HG03175 (cell line): ENCODE data around the gene PTPRN2.

Source experiments
- ATAC-seq: cut with Tn5 transposase; IDR thresholded peaks from one replicate; pipeline ENCODE4 v1.9.1; 2021; ENCODE audit warnings: mild to moderate bottlenecking, moderate library complexity; ENCODE audit not compliant: unreplicated experiment

The PTPRN2 gene

GRCh38 chr7:158603773-158604755, 16.4 kb upstream of the PTPRN2 start:
- peak; percentile 30 for ATAC-seq

- ATAC-seq: peak; percentile 50
Observed at GRCh38 chr7:158602905-158603772, 15.5 kb upstream of the PTPRN2 start.

GRCh38 chr7:158602041-158602440, 14.4 kb upstream of the PTPRN2 start:
- no peak for ATAC-seq

- no peak for ATAC-seq
Observed at GRCh38 chr7:158601090-158601489, 13.5 kb upstream of the PTPRN2 start.

- no peak for ATAC-seq
Observed at GRCh38 chr7:158596745-158597144, 9.1 kb upstream of the PTPRN2 start.

GRCh38 chr7:158596309-158596708, 8.7 kb upstream of the PTPRN2 start:
- no peak for ATAC-seq

- ATAC-seq: peak; percentile 62
Observed at GRCh38 chr7:158595068-158595467, 7.4 kb upstream of the PTPRN2 start.

- ATAC-seq: no peak
Observed at GRCh38 chr7:158592541-158592940, 4.9 kb upstream of the PTPRN2 start.

GRCh38 chr7:158591944-158592343, 4.3 kb upstream of the PTPRN2 start:
- ATAC-seq: no peak

GRCh38 chr7:158590181-158590530, 2.5 kb upstream of the PTPRN2 start:
- ATAC-seq: no peak

- ATAC-seq: no peak
Observed at GRCh38 chr7:158589653-158590052, 2.0 kb upstream of the PTPRN2 start.

- no peak for ATAC-seq
Observed at GRCh38 chr7:158588878-158589442, 1.3 kb upstream of the PTPRN2 start.

- ATAC-seq: peak; percentile 6
Observed at GRCh38 chr7:158588085-158588877, 658 bp upstream of the PTPRN2 start.

GRCh38 chr7:158586499-158587161, 993 bp downstream of the PTPRN2 start:
- no peak for ATAC-seq

- ATAC-seq: no peak
Observed at GRCh38 chr7:158585721-158586498, 1.7 kb downstream of the PTPRN2 start.

- ATAC-seq: no peak
Observed at GRCh38 chr7:158584407-158584806, 3.2 kb downstream of the PTPRN2 start.

- ATAC-seq: no peak
Observed at GRCh38 chr7:158583810-158584209, 3.8 kb downstream of the PTPRN2 start.

- no peak for ATAC-seq
Observed at GRCh38 chr7:158583143-158583542, 4.5 kb downstream of the PTPRN2 start.

- ATAC-seq: no peak
Observed at GRCh38 chr7:158582089-158582456, 5.5 kb downstream of the PTPRN2 start.
